ENCODE results near the gene MYLK.

MYLK gene

GRCh38 chr3:123871946-123872345 lies 12.2 kb downstream of the MYLK start:
- peak; percentile 7 for DNase-seq

GRCh38 chr3:123870033-123870432 lies 14.1 kb downstream of the MYLK start:
- no peak for DNase-seq

GRCh38 chr3:123869165-123869564 lies 15.0 kb downstream of the MYLK start:
- no peak for DNase-seq

GRCh38 chr3:123864706-123865105 lies 19.4 kb downstream of the MYLK start:
- no peak for DNase-seq

- DNase-seq, result no peak
These were observed 22.0 kb downstream of the MYLK start for GRCh38 chr3:123862152-123862551.

GRCh38 chr3:123861081-123861836 lies 22.9 kb downstream of the MYLK start:
- DNase-seq, result no peak

- DNase-seq, result no peak
These were observed 25.0 kb downstream of the MYLK start for GRCh38 chr3:123859177-123859576.

- DNase-seq, result no peak
These were observed 29.2 kb downstream of the MYLK start for GRCh38 chr3:123854905-123855304.

- no peak for DNase-seq
These were observed 30.3 kb downstream of the MYLK start for GRCh38 chr3:123853686-123854372.

GRCh38 chr3:123847209-123847608 lies 36.9 kb downstream of the MYLK start:
- no peak for DNase-seq

GRCh38 chr3:123843668-123844067 lies 40.5 kb downstream of the MYLK start:
- no peak for DNase-seq

- no peak for DNase-seq
These were observed 41.4 kb downstream of the MYLK start for GRCh38 chr3:123842711-123843110.

GRCh38 chr3:123841476-123842238 lies 42.5 kb downstream of the MYLK start:
- no peak for DNase-seq

GRCh38 chr3:123840961-123841360 lies 43.2 kb downstream of the MYLK start:
- DNase-seq, result no peak

GRCh38 chr3:123837858-123838257 lies 46.3 kb downstream of the MYLK start:
- DNase-seq, result no peak

- no peak for DNase-seq
These were observed 49.5 kb downstream of the MYLK start for GRCh38 chr3:123834631-123835030.

- no peak for DNase-seq
These were observed 50.7 kb downstream of the MYLK start for GRCh38 chr3:123833398-123833785.

GRCh38 chr3:123832692-123833397 lies 51.3 kb downstream of the MYLK start:
- DNase-seq, result no peak

- no peak for DNase-seq
These were observed 52.7 kb downstream of the MYLK start for GRCh38 chr3:123831420-123831819.

- DNase-seq, result no peak
These were observed 62.2 kb downstream of the MYLK start for GRCh38 chr3:123821920-123822319.

- DNase-seq, result no peak
These were observed 64.2 kb downstream of the MYLK start for GRCh38 chr3:123819949-123820348.

GRCh38 chr3:123818921-123819429 lies 65.2 kb downstream of the MYLK start:
- DNase-seq, result no peak

- DNase-seq, result no peak
These were observed 65.7 kb downstream of the MYLK start for GRCh38 chr3:123818324-123818920.

Data from NCI-H446 treated with DMSO at 0.1 percent for 48 hours (cell line).